OCI-LY3 (cell line): ENCODE measurements around the gene CDH8.

Experiments used
- H2AFZ ChIP-seq: fragments of 200-600, 300-600 bp; shearing (Covaris generic); 2 replicates; pipeline ENCODE4 v1.6.0; 2014; ENCODE audit warnings: antibody characterized with exemption, low read depth, low read length
- H3K27ac ChIP-seq: fragments of 200-600, 300-600 bp; sonication (generic); 2 replicates; pipeline ENCODE4 v1.5.1; 2014; ENCODE audit warnings: mild to moderate bottlenecking, low read length, moderate library complexity, mixed read lengths
- H3K27me3 ChIP-seq: fragments of 200-600, 300-600 bp; sonication (generic); 2 replicates; pipeline ENCODE4 v1.6.1; 2014; ENCODE audit warnings: low read depth, low read length, mixed read lengths
- H3K36me3 ChIP-seq: fragments of 200-600, 300-600 bp; sonication (generic); replicated peaks from 2 replicates; pipeline ENCODE3; 2014; ENCODE audit warnings: low read depth, low read length, mixed read lengths
- H3K4me1 ChIP-seq: fragments of 300-600, 200-600 bp; sonication (generic); 2 replicates; pipeline ENCODE4 v1.6.1; 2014; ENCODE audit warnings: low read length, mixed read lengths
- H3K4me2 ChIP-seq: fragments of 200-600, 300-600 bp; sonication (generic); 2 replicates; pipeline ENCODE4 v1.6.1; 2014; ENCODE audit warnings: low read length, mixed read lengths
- H3K4me3 ChIP-seq: fragments of 300-600, 200-600 bp; sonication (generic); 2 replicates; pipeline ENCODE4 v1.5.1; 2014; ENCODE audit warnings: antibody characterized with exemption, mild to moderate bottlenecking, low read length, moderate library complexity
- H3K79me2 ChIP-seq: fragments of 300-600, 200-600 bp; shearing (Covaris generic); 2 replicates; pipeline ENCODE4 v1.6.1; 2014; ENCODE audit warnings: mild to moderate bottlenecking, low read length, mixed read lengths
- H3K9ac ChIP-seq: fragments of 300-600, 200-600 bp; shearing (Covaris generic); 2 replicates; pipeline ENCODE4 v1.6.0; 2014; ENCODE audit warnings: mild to moderate bottlenecking, low read length, moderate library complexity
- H3K9me3 ChIP-seq: fragments of 200-600, 300-600 bp; shearing (Covaris generic); 2 replicates; pipeline ENCODE4 v1.6.1; 2014; ENCODE audit warnings: low read length, mixed read lengths; ENCODE audit not compliant: insufficient read depth
- H4K20me1 ChIP-seq: fragments of 200-600, 300-600 bp; sonication (generic); 2 replicates; pipeline ENCODE4 v1.6.1; 2016; ENCODE audit warnings: low read length, mixed read lengths; ENCODE audit not compliant: insufficient read depth
- CTCF ChIP-seq: fragments of 200-600, 300-600 bp; sonication (generic); IDR thresholded peaks from 2 replicates; pipeline ENCODE4 v1.5.1; 2014; ENCODE audit warnings: antibody characterized with exemption, low read length, low read depth
- EZH2phosphoT487 ChIP-seq: fragments of 200-600 bp; shearing (Covaris generic); IDR thresholded peaks from 2 replicates; pipeline ENCODE4 v1.6.1; 2018; ENCODE audit warnings: antibody characterized with exemption, mixed run types, low read depth

CDH8 gene

GRCh38 chr16:61684541-61684940, 351.7 kb downstream of the CDH8 start:
- H3K27me3 ChIP-seq = peaks cover 4% of the 10 kb centered on the region; the same call in 1 of the 2 replicates
- no peaks in the 10 kb centered on the region for H4K20me1 ChIP-seq
- H3K79me2 ChIP-seq = no peaks in the 10 kb centered on the region
- H3K36me3 ChIP-seq = no peaks in the 10 kb centered on the region
- no peak overlapping the region for H3K27ac ChIP-seq
- no peak overlapping the region for H3K4me2 ChIP-seq
- H3K9ac ChIP-seq = no peak overlapping the region
- no peak overlapping the region for H3K4me3 ChIP-seq
- no peaks in the 10 kb centered on the region for H3K9me3 ChIP-seq
- H3K4me1 ChIP-seq = peaks cover 4% of the 10 kb centered on the region; the same call in 1 of the 2 replicates
- no peak for TF ChIP-seq EZH2phosphoT487
- TF ChIP-seq CTCF = no peak
- H2AFZ ChIP-seq = no peak overlapping the region

- Histone ChIP-seq H3K4me1 (no peaks in the 10 kb centered on the region), H3K27ac (no peak overlapping the region), H3K4me2 (no peak overlapping the region), H2AFZ (no peak overlapping the region), H3K27me3 (peaks cover 4% of the 10 kb centered on the region; the same call in 1 of the 2 replicates), H3K79me2 (no peaks in the 10 kb centered on the region), H3K36me3 (no peaks in the 10 kb centered on the region), H3K9me3 (no peaks in the 10 kb centered on the region), H3K4me3 (no peak overlapping the region), H4K20me1 (no peaks in the 10 kb centered on the region), H3K9ac (no peak overlapping the region)
- TF ChIP-seq CTCF (no peak), EZH2phosphoT487 (no peak)
Observed at GRCh38 chr16:61681673-61682072, 354.6 kb downstream of the CDH8 start.

GRCh38 chr16:61681124-61681523, 355.1 kb downstream of the CDH8 start:
- H3K4me2 ChIP-seq = no peak overlapping the region
- no peak overlapping the region for H3K9ac ChIP-seq
- no peak for TF ChIP-seq EZH2phosphoT487
- TF ChIP-seq CTCF = no peak
- H3K4me1 ChIP-seq = no peaks in the 10 kb centered on the region
- no peaks in the 10 kb centered on the region for H3K36me3 ChIP-seq
- no peaks in the 10 kb centered on the region for H3K9me3 ChIP-seq
- no peaks in the 10 kb centered on the region for H4K20me1 ChIP-seq
- no peak overlapping the region for H3K27ac ChIP-seq
- no peak overlapping the region for H3K4me3 ChIP-seq
- H3K79me2 ChIP-seq = no peaks in the 10 kb centered on the region
- no peaks in the 10 kb centered on the region for H3K27me3 ChIP-seq
- H2AFZ ChIP-seq = no peak overlapping the region

GRCh38 chr16:61678182-61678581, 358.1 kb downstream of the CDH8 start:
- no peak for TF ChIP-seq CTCF
- TF ChIP-seq EZH2phosphoT487 = no peak
- Histone ChIP-seq H3K27me3 (no peaks in the 10 kb centered on the region), H3K4me2 (no peak overlapping the region), H3K36me3 (no peaks in the 10 kb centered on the region), H3K9ac (no peak overlapping the region), H2AFZ (no peak overlapping the region), H3K9me3 (no peaks in the 10 kb centered on the region), H3K27ac (no peak overlapping the region), H3K79me2 (no peaks in the 10 kb centered on the region), H4K20me1 (no peaks in the 10 kb centered on the region), H3K4me3 (no peak overlapping the region), H3K4me1 (no peaks in the 10 kb centered on the region)
